ENCODE results near the gene DDX49.

Gene DDX49, protein sequence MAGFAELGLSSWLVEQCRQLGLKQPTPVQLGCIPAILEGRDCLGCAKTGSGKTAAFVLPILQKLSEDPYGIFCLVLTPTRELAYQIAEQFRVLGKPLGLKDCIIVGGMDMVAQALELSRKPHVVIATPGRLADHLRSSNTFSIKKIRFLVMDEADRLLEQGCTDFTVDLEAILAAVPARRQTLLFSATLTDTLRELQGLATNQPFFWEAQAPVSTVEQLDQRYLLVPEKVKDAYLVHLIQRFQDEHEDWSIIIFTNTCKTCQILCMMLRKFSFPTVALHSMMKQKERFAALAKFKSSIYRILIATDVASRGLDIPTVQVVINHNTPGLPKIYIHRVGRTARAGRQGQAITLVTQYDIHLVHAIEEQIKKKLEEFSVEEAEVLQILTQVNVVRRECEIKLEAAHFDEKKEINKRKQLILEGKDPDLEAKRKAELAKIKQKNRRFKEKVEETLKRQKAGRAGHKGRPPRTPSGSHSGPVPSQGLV

DNA sequence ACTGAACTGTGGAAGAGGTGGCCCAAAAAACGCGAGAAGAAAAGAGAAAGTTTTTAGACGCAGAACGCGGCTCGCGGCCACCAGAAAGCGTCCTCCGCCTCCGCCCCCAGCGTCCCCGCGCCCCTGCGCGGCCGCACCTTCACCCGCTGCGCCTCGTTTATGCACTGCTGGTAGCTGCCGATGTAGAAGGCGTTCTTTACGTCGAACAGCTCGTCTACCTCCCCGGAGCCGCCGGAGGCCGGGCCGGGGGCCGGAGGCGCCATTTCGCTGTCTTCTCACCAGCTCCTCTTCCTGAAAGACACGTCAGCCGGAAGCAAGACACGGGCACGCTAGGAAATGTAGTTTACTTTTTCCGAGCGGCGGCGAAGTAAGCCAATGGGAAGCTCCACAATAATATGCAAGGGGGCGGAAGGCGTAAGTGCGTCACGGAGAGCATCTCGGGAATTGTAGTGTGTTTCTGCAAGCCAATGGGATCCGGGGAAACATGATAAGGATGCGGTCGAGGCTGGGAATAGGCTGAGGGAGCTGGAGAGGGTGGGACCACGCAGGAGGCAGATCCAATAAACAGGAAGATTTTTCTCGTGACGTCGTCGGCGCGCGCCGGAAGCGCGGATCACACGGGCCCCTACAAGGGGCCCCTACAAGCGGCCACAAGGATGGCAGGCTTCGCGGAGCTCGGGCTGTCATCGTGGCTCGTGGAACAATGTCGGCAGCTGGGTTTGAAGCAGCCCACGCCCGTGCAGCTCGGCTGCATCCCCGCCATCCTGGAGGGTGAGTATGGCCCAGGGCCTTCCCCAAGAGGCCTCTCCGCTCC lies at the start of gene DDX49, which contains the start of gene COPE:
DDX49 (plus strand) TSS at position 630 of the 814 bp plus-strand sequence; CDS start at position 657, 27 bp downstream.
COPE (minus strand) TSS at position 302 of the 814 bp plus-strand sequence; CDS start at position 263, 39 bp downstream.
- DNase-seq, result peak; percentile 99

DNA sequence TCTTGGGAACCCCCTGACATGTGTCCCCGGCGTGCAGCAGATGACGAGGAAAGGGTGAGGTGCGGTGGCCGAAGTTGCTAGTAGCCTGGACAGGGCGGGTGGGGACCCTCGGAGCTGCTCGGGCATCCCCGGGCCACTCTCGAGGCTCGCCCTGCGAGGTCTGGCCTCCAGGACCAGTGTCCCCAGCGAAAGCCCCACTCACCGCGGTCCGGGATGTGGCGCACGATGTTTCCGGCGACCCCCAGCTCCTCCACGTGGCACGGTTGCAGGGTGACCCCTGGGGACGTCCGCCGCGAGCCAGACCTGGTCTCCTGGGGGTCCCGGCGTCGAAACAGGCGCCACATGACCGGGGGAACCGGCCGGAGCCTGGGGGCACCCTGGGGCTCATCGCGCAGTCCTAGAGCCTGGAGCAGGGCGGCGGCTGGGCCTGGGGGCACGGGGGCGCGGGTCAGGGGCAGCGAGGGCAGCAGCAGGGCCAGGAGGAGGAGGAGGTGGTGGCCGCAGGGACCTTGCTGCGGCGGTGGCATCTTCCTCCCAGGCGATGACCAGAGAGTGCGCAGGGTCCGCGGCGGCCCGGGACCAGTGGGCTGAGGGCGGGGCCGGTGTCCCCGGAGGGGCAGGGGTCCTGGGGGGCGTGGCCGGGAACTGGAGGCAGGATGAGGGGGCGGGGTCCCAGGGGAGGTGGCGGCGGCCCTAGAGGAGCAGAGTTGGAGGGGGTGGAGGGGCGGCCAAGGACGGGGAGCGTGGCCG lies 49.6 kb upstream of the DDX49 start:
- no peak for DNase-seq

DNA sequence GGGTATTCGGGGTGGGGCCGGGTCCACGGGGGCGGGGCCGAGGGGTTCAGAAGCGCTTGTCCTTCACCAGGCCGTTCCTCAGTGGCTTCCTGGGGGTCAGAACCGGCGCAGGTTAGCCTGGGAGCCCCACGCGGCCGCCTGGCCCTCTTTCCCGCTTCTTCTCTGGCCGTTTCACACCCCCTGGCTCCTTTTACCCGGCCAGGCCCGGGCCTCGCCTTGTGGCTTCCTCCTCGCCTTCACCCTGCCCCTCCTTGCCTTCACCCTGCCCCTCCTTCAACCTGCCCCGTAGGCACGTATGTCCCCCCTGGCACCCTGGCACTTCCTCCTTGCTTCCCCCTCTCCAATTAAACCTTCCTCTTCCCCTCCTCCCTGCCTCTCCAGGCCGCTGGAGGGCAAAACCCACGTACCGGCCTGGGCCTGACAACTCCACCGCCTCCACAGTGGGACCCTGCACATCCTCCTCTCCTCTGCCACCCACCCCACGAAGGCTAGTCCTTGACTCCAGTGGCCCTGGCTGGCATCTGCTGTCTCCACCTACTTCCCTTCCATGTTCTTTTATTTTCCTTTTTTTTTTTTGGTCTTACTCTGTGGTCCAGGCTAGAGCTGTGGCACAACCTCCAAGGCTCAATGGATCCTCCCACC lies 48.9 kb upstream of the DDX49 start:
- DNase-seq, result no peak

DNA sequence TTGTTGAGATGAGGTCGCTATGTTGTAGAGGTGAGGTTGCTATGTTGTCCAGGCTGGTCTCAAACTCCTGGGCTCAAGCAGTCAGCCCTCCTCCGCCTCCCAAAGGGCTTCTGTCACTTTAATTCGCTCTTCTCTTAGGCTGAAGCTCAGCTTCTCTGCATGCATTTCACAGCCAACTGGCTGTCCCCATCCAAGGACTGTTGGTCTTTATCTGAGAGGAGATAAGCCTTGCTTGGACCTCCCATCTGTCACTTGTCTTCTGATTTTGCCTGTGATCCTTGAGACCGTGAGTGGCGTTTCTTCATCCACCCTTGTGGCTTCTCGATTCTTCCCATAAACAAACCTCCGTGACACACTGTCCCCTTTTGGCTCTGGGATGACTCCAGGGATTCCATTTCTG lies 48.0 kb upstream of the DDX49 start:
- DNase-seq, result peak; percentile 25

DNA sequence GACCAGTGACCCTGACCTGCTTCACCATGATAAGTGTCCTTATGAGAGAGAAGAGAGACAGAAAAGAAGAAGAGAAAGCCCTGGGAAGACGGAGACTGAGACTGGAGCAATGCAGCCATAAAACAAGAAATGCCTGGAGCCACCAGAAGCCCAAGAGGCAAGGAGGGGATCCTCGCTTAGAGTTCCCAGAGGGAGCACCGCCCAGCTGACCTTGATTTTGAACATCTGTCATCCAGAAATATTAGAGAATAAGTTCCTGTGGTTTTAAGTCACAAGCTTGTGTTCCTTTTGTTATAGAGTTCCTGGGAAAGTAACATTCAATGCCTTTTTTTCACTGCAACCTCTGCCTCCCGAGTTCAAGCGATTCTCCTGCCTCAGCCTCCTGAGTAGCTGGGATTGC lies 43.8 kb upstream of the DDX49 start:
- no peak for DNase-seq

DNA sequence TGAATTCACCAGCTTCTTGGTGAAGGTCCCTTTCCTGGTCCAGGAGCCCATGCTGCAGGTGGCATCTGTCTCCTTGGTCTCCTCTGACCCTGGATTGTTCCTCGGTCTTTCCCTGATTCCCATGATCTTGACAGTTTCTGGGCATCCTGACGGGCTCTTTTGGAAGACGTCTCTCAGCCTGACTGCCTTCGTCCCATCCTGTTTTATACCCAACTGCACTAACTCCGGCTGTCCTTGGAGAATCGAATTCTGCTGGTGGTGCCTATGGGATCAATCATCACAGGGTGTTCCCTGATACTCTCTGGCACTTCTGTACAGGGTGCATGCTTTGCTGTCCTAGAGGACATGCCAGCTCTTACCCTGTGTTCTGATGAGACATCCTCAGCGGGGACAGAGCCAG lies 42.6 kb upstream of the DDX49 start:
- DNase-seq, result no peak

DNA sequence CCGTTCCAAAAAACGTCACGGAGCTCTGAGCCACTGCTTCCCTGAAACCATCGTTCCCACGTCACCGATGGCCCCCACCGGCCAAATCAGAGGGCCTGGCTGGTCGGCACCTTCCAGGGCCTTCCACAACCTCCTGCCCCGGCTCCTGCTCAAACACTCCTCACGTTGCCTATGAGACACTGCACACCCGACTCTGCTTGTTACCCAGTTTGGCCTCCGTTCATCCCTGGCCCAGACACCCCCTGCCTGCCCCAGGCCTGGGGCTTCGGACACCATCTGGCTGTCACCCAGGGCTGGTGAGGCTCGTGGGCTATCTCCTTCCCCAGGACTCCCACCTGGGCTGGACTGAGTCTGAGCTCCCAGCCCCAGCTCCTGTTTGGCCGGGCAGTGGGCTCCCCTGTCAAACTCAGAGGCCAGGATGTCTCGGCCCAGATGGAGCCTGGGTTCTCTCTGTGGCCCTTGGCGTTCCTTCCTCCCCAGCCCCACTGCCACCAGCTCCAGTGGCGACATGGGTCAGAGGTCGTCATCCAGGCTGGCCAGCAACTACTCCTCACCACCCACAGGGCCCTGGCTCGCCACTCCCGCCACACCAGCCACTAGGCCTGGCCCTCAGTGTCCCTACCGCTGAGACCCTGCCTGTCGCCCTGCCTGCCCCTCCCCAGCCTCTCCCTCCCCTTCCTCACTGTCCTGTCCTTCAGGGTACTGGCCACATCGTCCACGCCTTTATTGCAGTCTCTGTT lies 41.3 kb upstream of the DDX49 start:
- DNase-seq, result no peak

DNA sequence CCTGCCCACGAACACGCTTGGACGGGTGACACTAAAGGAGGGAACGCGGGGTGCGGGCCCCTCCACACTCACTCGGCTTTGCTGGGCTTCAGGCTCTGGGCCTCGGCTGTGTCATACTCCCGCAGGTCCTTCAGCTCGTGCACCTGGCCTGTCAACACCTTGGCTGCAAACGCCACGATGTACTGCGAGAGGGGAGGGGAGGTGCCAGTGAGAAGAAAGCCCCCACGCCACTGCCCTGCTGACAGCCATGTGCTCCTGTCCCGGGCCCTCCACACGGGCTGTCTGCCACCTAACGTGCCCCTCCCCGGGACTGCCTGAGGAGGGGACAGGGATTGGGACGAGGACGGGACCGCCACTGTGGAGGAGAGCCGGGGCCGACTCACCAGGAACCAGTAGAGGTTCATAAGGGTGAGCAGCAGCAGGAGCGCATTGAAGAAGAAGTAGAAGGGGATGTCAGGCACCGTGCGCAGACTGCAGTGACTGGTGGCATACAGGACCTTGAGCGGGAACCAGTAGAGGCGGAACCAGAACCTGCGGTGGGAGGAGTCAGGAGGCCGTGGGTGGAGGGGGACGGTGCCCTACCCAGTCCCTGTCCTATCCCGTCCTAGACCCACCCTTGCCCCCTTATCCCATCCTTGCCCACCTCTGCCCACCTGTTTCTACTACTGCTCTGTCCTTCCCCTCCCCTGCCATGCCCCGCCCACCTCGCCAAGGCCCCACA lies 40.5 kb upstream of the DDX49 start:
- peak; percentile 83 for DNase-seq

DNA sequence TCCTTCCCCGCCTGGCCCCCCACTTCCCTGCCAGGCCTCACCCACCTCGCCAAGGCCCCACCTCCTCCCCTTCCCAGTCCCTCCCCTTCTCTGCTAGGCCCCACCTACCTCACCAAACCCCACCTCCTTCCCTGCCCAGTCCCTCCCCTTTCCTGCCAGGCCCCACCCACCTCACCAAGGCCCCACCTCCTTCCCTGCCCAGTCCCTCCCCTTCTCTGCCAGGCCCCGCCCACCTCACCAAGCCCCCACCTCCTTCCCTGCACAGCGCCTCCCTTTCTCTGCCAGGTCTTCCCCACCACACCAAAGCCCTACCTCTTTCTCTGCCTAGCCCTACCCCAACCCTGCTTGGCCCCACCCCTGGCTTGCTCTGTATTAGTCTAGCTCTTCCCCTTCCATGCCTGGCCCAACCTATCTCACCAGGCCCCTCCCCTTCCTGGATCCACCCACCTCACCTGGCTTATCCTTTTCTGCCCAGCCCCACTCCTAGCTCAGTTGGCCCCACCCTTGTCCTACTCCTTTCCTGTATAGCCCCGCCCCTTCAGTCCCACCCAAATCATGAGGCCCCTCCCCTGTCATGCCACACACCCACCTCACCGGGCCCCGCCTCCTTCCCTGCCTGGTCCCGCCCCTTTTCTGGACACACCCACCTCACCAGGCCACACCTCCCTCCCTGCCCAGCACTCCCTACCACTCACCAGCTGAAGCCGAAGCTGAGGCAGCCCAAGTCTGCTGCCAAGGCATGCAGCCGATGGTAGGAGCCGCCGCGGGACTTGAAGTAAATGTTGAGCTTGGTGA lies 39.7 kb upstream of the DDX49 start:
- DNase-seq, result peak; percentile 74

DNA sequence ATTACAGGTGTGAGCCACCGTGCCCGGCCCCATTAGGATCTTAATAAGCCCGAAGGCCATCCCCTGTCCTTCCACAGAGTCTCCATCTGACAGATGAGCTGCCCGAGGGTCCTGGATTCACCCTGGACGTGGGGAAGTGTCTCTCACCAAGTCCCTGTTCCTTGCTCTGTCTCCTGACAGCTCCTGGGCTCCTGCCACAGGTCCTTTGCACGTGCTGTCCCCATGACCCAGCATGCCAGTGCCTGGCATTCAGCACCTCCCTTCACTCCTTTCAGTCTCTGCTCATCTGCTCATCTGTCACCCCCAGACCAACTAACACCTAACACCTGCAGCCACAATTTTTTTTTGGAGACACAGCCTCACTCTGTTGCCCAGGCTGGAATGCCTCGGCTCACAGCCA lies 38.0 kb upstream of the DDX49 start:
- no peak for DNase-seq

DNA sequence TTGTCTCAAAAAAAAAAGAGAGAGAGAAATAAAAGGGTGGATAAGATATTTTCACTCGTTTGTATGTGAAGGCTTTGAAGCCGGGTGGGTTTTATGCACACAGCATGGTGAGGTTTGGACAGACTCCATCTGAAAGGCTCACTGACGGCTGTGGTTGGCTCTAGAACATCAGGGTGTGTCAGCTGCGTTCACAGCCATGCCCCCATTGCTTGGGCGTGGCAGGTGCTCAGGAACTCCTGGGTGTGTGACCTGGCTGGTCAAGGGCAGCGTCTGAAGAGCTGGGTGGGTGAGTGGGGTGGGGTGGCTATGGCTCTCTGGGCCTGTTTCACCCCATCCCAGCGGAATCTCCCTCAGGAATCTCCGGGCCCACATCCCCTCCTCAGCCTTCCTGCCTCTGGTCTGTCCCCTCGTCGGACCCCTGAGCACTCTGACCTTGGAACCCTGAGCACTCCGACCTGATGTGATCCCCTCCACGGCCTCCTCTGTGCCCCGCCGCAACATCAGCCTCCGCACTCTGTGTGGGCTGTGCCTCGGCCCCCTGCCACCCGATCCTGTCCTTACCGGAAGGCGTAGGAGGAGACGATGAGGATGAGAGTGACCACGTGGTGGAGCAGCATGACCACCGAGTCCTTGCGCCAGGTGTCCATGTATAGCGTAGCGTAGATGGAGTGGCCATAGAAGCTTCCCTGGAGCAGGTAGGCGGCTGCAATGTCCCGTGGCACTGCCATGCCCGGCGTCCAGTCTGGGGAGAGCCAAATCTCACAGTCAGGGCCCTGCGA lies 35.8 kb upstream of the DDX49 start:
- peak; percentile 74 for DNase-seq

DNA sequence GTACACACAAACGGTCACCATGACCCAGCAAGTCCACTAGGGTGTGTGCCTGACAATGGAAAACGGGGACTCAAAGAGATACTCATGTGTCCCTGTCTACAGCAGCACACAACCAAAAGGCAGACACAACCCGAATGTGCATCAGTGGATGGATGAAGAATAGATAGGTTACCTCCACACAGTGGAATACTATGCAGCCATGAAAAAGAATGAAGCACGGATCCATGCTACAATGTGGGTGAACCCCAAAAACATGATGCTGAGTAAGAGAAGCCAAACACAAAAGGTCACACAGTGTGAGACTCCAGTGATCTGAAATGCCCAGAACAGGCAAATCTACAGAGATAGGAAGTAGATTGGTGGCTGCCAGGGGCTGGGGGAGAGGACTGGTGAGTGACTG lies 32.5 kb upstream of the DDX49 start:
- DNase-seq, result no peak

DNA sequence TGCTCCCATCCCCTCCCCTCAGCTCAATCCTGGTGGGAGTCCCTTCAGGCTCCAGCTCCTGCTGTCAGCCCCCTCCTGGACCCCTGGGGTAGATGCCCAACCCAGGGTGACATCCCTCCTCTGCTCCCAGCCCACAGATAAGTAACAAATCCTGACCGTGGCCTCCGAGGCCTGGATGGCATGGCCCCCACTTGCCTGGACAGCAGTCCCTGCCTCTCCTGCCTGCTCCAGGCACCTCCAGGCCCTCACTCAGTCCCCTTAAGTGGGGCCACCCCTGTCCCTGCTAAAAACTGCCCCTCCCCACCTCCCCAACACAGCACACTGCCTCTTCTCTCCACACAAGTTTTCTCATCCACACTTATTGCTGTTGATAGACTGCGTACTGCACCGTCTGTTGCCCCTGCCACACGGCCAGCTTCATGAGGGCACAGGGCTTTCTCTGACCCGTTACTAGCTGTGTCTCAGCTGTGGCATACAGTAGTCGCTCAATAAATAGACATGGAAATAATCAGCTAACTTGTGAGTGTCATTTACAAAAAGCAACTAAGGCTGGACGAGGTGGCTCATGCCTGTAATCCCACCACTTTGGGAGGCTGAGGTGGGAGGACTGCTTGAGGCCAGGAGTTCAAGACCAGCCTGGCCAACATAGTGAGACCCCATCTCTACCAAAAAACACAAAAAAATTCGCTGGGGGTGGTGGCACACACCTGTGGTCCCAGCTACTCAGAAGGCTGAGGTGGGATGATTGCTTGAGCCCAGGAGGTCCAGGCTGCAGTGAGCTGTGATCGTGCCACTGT lies 29.4 kb upstream of the DDX49 start:
- DNase-seq, result no peak

DNA sequence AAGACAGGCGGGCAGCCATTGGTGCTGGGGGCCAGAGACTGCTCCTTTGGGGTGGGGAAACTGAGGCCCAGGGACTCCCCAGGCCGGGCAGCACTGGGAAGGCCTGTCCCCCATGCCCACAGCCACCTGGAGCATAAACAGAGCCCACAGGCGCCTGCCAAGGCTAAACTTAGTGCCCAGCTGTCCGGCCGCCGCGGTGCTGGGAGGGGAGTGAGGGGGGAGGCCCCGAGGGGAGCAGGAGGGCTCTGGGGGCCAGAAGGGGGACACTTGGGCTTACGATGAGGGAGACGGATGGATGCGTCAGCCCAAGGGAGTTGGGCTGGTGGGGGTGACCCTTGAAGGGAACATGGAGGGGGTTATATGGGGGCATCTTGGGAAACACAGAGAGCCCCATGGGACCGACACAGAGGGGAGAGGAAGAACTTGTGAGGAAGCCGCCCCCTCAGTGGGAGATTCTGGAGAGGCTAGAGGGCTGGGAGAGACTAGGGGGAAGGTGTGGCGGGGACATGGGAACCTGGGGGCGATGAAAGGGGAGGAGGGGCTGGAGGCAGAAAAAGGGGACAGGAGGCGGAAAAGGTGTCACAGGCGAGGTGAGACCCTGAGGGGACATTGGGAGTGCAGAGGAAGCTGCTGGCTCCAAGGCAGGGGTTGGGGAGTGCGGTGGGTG lies 25.8 kb upstream of the DDX49 start:
- no peak for DNase-seq

DNA sequence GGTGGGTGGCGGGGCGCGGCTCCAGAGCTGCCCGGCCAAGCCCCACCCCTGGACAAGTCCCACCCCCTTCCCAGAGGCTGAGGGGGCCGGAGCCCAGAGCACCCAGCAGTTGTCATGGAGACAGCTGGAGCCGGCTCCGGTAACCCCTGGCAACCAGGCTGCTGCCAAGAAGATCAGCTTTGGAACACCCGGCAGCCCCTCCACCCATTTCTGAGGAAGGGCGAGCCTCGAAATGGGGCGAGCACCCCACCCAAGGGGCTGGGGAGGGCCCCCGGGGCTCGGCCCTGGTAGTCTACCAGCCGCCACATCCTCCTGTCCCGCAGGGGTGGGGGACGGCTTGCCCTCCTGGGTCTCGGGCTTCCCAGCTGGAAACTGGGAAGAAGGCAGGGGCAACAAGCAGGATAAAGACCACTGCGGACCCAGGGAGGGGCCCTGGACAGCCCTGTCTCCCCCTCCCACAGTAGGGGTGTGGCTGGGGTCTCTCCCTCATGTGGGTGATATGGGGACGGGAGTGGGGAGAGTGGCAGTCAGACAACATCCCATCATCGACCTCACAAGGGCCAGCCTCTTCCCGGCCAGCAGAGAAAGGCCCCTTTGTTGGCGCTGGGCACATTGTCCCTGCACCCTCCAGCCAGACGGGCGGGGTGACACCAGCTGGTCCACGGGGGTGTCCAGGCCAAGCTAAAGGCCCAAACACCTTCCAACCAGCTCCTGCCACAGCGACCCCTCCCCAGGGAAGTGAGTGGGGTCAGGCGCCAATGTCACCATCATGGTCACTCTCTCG lies 25.1 kb upstream of the DDX49 start:
- peak; percentile 69 for DNase-seq

DNA sequence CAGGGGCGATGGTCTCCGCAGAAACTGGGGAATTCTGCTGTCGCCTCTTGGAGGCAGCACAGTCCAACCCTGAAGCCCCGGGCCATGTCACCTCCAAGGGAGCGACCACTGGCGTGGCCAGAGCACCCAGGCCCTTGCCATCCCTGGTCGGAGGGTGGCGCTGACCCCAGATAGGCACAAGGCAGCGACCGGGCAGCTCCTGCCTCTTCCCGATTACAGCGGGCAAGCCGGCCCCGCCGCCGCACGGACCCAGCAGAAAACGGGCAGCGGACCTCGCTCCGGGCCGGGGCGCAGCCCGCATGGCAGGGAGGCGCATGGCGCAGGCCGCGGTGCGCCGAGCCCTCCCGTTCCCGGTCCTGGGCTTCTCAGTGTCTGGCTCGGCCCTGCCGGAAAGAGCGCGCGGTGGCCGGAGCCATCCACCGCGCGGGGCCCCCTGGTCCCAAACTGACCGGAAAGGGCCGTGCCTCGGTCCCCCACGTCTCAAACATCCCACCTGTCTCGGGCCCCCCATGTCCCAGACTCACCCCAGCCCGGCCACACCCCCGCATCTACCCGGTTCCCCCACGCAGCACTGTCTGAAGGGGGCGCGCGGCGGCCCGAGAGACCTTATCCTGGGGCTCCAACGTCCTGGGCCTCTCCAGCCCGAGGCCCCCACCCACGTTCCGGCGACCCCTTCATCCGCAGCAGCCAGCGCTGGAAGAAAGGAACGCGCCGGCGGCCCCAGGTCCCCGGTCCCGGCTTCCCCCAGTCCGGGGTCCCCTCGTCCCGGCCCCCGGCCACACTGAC lies 24.3 kb upstream of the DDX49 start:
- DNase-seq, result peak; percentile 69
